ENCODE results near the gene SMC4.
"Not testable (repeated sequence)": the region's sequence is repeated elsewhere in the genome, so short reads cannot be mapped to it uniquely, and the experiment has no call there.

SMC4 gene

GRCh38 chr3:160447544-160447943, 48.1 kb downstream of the SMC4 start:
- no peak for DNase-seq

DNA sequence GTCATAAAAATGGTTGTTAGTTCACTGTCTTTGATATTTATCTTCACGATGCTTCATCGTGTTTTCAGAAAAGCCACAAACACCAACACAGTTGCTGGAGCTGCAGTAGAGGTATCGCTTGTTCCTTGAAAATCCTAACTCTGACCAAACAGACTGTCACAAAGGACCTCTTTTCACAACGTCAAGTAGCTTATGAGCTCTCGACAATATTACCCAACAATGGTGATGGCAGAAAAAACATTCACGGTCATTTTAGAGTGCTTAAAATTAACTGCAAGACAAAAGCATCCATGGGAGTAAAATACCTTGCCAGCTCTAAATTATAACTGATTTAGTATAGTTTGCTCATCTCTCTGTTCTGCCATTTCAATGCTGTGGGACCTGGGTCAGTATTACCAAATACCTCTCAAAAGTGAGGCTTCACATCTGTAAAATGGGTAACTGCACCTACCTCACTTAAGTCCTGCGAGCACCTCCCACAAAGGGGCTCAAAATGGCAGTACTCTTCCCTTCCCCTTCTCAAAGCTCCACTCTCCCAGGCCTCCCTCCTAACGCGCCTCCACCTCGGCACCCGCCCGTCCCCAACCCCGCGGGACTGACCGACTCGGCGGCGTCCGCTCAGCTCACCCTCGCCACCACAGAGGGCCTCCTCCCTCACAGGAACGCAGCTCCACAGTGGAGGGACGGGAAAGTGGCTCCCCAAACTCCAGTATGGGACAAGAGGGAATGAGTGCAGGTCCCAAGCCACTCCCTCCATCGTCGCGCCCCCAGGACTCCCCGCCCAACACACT, 49.6 kb downstream of the SMC4 start:
- peak; percentile 35 for DNase-seq

GRCh38 chr3:160449636-160450598, 50.5 kb downstream of the SMC4 start, which contains the start of gene TRIM59:
TSS of gene TRIM59 (minus strand) at chr3:160449786. CDS start at chr3:160439183, 10,603 bp downstream.
- peak; percentile 99 for DNase-seq

DNA sequence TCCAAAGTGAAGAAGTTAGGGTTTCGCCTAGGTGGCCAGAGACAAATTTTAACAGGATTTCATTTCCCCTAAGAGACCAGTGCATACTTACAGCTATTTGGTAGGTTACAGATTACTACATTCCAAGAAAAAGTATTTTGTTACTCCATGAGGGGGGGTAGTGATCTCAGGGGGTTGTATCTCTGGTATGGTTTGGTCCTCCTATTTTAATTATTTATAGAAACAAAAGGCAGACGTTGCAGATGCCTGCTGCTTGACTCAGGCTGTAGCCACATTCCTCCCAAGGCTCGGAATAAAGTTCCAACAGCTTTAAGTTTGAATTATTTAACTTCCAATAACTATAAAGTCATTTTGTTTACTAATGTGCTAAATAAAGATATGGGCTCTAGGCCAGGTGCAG, 51.4 kb downstream of the SMC4 start:
- DNase-seq = no peak

GRCh38 chr3:160451602-160452001, 52.2 kb downstream of the SMC4 start:
- no peak for DNase-seq

DNA sequence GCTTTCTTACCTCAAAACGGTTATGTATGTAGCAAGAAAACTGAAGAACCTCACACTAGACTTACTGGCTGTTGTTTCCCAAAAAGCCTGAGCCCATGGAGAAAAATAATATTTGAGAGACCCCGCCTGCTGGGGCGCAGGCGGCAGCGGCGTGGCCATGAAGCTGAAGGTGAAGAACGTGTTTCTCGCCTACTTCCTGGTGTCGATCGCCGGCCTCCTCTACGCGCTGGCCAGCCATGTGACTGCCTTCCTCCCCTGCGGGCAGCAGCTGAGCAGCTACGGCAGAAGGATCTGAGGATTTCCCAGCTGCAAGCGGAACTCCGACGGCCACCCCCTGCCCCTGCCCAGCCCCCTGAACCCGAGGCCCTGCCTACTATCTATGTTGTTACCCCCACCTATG, 52.8 kb downstream of the SMC4 start:
- not testable (repeated sequence) for DNase-seq

DNA sequence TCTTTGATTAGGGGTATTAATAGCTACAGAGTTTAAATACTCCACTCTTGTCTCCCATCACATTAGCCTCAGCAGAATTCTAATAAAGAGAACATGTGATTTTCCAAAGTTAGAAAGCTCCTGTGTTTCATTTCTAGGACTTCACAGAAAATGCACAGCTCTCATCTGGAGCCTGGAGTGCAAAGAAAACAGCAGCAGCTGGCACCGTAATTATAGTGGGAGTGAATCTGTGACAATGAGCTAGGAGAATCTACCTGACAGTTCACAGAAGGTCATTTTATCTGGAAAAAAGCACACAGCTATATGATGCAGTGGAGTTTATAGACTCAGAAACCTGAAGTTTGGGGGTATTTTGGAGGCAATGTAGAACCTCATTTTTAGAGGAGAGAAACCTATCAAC, 55.5 kb downstream of the SMC4 start:
- no peak for DNase-seq

GRCh38 chr3:160455846-160456245, 56.4 kb downstream of the SMC4 start:
- no peak for DNase-seq

GRCh38 chr3:160458151-160458550, 58.7 kb downstream of the SMC4 start:
- DNase-seq = no peak

DNA sequence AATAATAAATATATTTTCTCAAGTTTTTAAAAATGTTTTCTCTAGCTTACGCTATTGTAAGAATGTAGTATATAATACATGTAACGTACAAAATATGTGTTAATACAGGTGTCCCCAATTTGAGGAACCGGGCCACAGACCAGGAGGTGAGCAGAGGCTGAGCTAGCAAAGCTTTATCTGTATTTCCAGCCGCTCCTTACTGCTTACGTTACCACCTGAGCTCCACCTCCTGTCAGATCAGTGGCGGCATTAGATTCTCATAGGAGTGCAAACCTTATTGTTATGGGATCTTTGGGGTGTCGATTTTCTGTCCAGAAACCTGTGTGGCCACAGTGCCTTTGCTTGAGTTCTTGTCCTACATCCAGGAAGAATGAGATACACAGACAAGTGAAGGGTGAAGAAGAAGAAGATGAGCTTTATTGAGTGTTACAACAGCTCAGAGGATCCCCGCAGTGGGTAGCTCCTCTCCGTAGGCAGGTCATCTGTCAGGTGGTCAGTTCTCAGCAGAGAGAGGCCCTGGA, 60.1 kb downstream of the SMC4 start:
- DNase-seq = no peak

GRCh38 chr3:160460033-160460432, 60.6 kb downstream of the SMC4 start:
- no peak for DNase-seq

GRCh38 chr3:160464321-160464720, 64.9 kb downstream of the SMC4 start:
- no peak for DNase-seq

- no peak for DNase-seq
These were observed 65.5 kb downstream of the SMC4 start for GRCh38 chr3:160464971-160465370.

DNA sequence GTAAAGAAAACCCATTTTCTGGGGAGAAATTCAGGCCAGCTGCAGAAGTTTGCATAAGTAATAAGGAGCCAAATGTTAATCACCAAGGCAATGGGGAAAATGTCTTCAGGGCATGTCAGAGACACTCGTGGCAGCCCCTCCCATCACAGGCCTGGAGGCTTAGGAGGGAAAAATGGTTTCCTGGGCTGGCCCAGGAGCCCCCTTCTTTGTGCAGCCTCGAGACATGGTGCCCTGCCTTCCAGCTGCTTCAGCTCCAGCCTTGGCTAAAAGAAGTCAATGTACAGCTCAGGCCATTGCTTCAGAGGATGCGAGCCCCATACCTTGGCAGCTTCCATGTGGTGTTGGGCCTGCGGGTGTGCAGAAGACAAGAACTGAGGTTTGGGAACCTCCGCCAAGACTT, 70.7 kb downstream of the SMC4 start:
- DNase-seq = no peak

DNA sequence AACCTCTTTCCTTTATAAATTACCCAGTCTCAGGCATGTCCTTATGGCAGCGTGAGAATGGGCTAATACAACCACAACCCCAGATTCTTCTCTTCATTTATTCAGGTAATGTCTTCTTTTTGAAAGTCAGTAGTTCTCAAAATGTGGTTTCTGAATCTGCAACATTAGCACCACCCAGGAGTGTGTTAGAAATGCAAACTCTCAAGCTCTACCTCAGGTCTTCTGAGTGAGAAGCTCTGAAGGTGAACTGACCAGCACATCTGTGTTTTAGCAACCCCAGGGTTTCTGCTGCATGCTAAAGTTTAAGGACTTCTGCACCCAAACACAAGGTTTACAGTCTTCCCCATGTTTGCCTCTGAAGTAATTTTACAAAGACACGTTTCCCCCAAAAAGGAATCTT, 72.4 kb downstream of the SMC4 start:
- no peak for DNase-seq

DNA sequence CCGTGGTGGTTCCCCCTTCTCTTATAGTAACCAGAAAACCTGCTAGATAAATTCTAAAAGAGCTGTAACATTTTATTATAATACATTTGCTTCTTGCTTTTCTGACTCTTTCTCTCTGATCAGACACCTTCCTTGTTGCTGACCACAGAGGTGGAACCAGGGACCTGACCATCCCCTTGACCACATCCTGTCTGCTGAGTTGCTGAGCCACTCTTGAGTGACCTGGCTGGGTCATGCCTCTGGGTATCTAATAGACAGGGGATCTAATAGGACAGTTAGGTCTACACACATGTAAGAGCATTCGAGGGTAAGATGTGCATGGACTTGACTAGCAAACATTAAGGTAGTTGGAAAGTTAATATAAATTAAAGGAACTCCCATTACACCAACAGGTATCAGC, 72.9 kb downstream of the SMC4 start:
- DNase-seq = no peak

GRCh38 chr3:160473221-160473620, 73.8 kb downstream of the SMC4 start:
- no peak for DNase-seq

DNA sequence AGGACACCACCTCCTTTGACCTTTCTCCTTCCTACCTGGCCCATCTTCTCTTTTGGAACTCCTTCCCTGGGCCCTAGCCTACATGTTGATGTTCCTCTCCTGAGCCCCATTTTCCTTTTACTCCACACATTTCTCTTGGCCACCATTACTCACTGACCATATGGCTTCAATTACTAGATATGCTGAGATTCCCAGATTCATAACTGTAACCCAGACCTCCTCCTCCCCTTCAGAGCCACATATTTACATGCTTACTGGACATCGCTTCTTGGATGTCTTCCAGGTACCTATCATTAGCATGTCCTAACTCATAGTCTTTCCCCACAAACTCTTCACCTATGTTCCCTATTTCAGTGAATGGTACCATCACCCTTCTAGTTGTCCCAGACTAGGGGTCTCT, 74.5 kb downstream of the SMC4 start:
- no peak for DNase-seq

- DNase-seq = no peak
These were observed 75.0 kb downstream of the SMC4 start for GRCh38 chr3:160474416-160474838.

DNA sequence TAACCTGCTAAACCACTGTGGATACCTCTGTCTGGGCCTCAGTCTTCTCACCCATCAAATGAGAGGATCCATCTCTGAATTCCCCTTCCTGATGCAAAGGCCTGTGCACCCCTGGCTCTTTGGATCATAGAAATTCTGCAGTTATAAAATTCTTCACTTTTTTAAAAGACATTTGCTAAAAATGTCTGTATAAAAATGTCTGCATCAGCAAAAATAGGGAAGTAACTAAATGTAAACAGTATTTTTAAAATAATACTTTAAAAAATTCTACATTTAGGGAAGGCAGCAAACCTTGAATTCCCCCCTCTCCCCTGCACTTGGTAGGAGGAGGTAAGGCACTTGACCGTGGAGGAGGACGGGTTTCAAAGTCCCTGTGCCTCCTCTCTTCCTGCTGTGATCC, 75.7 kb downstream of the SMC4 start:
- DNase-seq = no peak

DNA sequence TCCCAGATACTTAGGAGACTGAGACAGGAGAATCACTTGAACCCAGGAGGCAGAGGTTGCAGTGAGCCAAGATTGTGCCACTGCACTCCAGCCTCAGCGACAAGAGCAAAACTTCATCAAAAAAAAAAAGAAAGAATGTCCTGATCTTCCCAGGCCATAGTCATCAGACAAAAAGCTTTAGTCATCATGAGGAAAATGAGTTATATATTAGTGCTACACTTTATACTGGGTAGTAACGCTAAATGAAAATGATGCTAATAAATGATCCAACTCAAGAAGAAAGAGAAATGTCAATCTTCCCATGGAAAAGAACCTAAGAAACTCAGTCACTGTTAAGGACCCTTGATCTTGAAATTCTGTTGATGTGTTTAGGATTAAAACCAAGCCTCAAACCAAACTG, 76.4 kb downstream of the SMC4 start:
- no peak for DNase-seq

GRCh38 chr3:160477750-160478149, 78.3 kb downstream of the SMC4 start:
- no peak for DNase-seq

DNA sequence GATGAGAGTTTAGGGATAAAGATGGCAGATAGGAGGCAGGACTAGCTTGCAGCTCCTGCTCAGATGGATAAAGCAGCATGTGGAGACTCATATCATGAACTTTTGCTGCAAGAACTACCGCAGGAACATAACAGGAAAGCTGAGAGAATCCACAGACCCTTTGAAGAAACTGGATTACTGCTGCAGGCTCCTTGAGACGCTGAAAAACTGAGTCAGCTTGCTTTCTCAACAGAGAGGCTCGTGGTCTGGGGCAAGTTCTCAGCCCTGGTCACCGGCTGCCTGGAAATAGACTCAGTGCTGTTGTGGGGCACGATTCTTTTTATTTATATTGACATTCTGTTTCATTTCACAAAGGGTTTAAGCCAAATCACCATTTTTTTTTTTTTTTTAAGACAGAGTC, 78.9 kb downstream of the SMC4 start:
- DNase-seq = no peak

- DNase-seq = no peak
These were observed 79.9 kb downstream of the SMC4 start for GRCh38 chr3:160479376-160479775.
